Activated T-helper 17 cell treated with anti-CD3 and anti-CD28 coated beads, Interleukin-2, amount 50 U/mL, for 72 hours (primary cell): ENCODE results near the gene DNASE1L2. TPM values are rescaled to one million over a fixed set of nuclear protein-coding genes. Genes with fewer than 3 reads are reported as not detected.

Experiments
- ATAC-seq: fragments of 150-1000 bp; cut with Tn5 transposase; replicated peaks from 2 replicates; pipeline ENCODE4 v1.10.0; 2021; ENCODE audit warnings: mild to moderate bottlenecking, moderate library complexity
- H3K27ac Mint-ChIP-seq: one replicate; pipeline ENCODE4 v1.8.0; 2022; ENCODE audit warnings: mixed read lengths
- H3K27me3 Mint-ChIP-seq: one replicate; pipeline ENCODE4 v1.8.0; 2022; ENCODE audit warnings: mixed read lengths
- H3K36me3 Mint-ChIP-seq: one replicate; pipeline ENCODE4 v1.8.0; 2022; ENCODE audit warnings: low read depth, mild to moderate bottlenecking, mixed read lengths
- H3K4me1 Mint-ChIP-seq: one replicate; pipeline ENCODE4 v1.8.0; 2022; ENCODE audit warnings: mixed read lengths
- H3K4me3 Mint-ChIP-seq: one replicate; pipeline ENCODE4 v1.8.0; 2022; ENCODE audit warnings: mild to moderate bottlenecking, mixed read lengths
- H3K9me3 Mint-ChIP-seq: one replicate; pipeline ENCODE4 v1.8.0; 2022; ENCODE audit warnings: mixed read lengths
- total RNA-seq, 2 donors: library from RNA; stranded (reverse); gene quantifications; one replicate each; pipeline ENCODE4 v1.2.3, GENCODE V29; 2022

DNASE1L2 gene
- total RNA-seq, 2 donors from 2014 or later: 2.4 to 2.7 TPM

DNA sequence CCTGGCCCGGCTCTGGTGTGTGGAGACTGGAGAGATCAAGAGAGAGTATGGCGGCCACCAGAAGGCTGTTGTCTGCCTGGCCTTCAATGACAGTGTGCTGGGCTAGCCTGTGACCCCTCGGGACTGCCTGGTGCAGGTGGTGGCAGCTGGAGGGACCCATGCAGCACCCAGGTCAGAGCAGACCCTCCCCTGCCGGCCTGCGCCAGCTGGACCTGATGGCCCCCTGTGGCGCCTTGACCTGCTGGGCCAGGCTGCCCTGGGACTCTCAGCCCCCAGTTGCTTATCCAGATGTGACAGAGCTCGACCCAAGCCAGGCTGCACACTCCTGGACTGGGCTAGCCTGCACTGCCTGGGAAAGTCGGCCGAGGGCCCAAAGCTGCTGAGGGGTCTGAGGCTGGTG lies 27.5 kb upstream of the DNASE1L2 start:
- Mint-ChIP-seq H3K4me1 (peaks cover 17% of the 10 kb centered on the region), H3K36me3 (peaks cover 44% of the 10 kb centered on the region), H3K9me3 (no peaks in the 10 kb centered on the region), H3K27me3 (no peaks in the 10 kb centered on the region), H3K27ac (no peak overlapping the region), H3K4me3 (no peak overlapping the region)
- ATAC-seq: no peak

- peaks cover 44% of the 10 kb centered on the region for H3K36me3 Mint-ChIP-seq
- H3K9me3 Mint-ChIP-seq: no peaks in the 10 kb centered on the region
- no peak overlapping the region for H3K27ac Mint-ChIP-seq
- peaks cover 15% of the 10 kb centered on the region for H3K4me1 Mint-ChIP-seq
- ATAC-seq: no peak
- H3K4me3 Mint-ChIP-seq: no peak overlapping the region
- no peaks in the 10 kb centered on the region for H3K27me3 Mint-ChIP-seq
Observed at GRCh38 chr16:2209258-2210008, 26.8 kb upstream of the DNASE1L2 start.

DNA sequence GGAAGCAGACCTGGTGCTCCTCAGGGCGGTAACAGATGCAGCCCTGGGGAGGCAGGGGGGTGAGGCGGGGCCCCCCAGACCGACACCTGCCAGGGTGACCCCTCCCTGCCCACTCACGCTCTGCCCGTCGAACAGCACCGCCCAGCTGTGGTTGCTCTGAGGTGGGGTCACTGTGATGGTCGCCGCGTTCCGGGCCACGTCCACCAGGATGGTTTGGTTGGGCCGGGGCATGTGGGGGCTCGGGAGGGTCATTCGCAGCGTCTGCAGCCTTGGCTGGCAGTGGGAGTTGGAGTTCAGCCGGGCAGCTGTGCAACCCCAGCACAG lies 26.3 kb upstream of the DNASE1L2 start:
- H3K4me1 Mint-ChIP-seq: peaks cover 12% of the 10 kb centered on the region
- H3K36me3 Mint-ChIP-seq: peaks cover 44% of the 10 kb centered on the region
- no peaks in the 10 kb centered on the region for H3K27me3 Mint-ChIP-seq
- no peak overlapping the region for H3K27ac Mint-ChIP-seq
- ATAC-seq: no peak
- H3K4me3 Mint-ChIP-seq: no peak overlapping the region
- H3K9me3 Mint-ChIP-seq: no peaks in the 10 kb centered on the region

DNA sequence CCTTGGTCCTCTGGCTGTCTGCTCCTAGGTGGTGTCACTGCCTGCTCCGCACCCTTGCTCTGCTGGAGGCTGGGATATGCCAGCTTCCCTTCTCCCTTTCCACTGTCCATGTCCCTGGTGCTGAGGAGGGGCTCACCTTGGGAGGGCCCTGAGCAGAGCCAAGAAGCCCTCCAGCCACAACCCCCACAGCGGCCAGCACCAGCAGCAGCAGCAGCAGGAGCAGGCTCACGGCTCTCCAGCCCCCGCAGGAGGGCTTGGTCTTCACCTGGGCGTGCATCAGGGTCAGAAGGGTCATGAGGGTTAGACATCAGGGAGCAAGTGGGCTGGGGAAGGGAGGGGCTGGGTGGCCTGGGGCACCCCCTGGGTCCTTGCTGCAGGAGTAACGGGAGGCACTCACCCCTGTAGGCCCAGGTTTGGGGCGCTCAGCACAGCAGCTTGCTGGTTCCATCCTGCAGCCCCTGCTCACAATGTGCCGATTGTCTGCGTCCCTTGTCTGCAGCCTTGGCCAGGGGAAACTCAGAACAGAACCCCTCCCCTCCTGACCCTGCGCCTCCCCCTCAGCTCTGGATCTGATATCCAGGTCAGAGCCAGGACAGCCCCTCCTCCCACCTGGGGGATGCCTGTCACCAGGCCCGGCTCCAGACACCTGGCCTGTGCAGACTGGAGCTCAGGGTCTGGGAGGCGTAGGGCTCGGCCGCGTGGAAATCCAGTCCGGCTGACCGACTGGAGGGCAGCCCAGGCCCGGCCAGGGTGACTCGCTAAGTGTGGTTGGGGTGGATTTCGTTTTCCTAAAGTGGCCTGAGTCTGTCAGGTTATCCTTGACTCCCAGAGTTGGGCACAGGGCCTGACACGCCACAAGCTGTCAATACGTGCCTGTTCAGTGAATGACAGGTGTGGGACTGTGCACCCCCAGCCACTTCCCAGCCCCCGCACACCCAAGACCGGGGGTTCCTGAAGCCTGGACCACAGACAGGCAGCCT lies 25.6 kb upstream of the DNASE1L2 start, which contains the start of gene BRICD5:
Gene BRICD5 (minus strand): TSS at position 478 of the 980 bp plus-strand sequence. CDS start 30 bp downstream, at position 448.
- H3K27me3 Mint-ChIP-seq: no peaks in the 10 kb centered on the region
- H3K4me3 Mint-ChIP-seq: peak within 1 kb of the TSS; percentile 89
- no peak within 1 kb of the TSS for H3K27ac Mint-ChIP-seq
- peaks cover 12% of the 10 kb centered on the region for H3K4me1 Mint-ChIP-seq
- peaks cover 44% of the 10 kb centered on the region for H3K36me3 Mint-ChIP-seq
- ATAC-seq: no peak
- no peaks in the 10 kb centered on the region for H3K9me3 Mint-ChIP-seq

DNA sequence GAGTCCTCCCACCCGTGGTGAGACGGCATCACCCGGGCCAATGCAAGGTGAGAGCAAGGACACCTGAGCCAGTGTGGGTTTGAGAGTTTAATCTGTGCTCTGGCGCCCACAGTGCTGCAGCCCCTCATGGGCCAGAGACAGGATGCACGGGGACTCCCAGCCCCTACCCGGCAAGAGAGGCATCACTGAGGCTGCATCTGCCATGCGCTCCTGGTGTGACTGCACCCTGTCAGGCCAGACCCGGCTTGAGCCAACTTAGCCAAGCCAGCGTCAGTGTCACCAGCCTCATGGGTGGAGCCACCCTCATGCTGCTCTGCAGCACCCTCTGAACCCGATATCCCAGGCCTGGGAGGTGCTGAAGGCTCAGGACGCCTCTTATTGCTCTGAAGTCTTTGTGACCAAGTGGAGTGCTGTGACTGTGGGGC lies 24.3 kb upstream of the DNASE1L2 start:
- Mint-ChIP-seq H3K36me3 (peaks cover 36% of the 10 kb centered on the region), H3K27ac (no peak overlapping the region), H3K27me3 (no peaks in the 10 kb centered on the region), H3K9me3 (no peaks in the 10 kb centered on the region), H3K4me3 (peak overlapping the region; percentile 89), H3K4me1 (peaks cover 12% of the 10 kb centered on the region)
- no peak for ATAC-seq

DNA sequence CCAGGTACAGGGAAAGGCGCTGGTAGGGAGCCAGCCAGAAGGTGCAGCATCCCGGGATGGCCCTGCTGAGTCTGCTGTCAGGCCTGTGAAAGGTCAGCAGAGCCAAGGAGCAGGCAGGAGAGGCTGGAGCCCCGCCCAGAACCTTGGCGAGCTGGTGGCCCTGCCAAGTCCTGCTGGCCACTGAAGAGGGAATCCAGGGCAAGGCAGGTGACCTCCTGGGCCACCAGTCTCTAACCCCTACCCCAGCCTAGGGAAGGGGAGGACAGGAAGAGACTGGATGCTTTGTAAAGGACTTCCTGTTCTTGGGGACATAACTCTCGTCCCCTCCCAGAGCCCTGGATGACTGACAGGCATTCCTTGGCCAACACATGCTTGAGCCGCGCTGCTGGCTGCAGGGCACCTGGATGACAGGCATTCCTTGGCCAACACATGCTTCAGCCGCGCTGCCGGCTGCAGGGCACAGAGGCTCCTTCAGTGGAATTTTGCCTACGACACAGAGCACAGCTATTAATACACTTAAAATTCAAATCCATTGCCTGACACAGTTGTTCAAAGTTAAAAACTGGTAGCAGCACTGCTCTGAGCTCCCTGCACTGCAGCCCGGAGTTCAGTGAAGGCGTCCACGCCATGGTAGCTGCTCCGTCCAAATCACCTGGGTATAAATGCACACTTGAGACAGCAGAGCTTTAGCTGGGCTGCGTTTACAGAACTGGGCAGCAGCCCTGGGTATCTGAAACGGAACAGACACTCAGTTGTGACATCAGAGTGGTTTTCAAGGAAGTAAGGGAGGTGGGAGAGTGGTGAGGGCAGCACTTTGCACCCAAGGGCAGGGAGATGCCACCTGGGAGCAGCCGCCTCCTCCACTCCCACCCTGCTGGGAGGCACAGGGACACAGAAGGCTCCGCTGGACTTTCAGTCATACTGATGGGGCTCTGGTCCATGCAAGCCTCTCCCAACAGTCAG lies 23.6 kb upstream of the DNASE1L2 start:
- Mint-ChIP-seq H3K9me3 (no peaks in the 10 kb centered on the region), H3K27ac (no peak overlapping the region), H3K4me1 (peaks cover 7% of the 10 kb centered on the region), H3K4me3 (peak overlapping the region; percentile 89), H3K36me3 (peaks cover 30% of the 10 kb centered on the region), H3K27me3 (no peaks in the 10 kb centered on the region)
- no peak for ATAC-seq

DNA sequence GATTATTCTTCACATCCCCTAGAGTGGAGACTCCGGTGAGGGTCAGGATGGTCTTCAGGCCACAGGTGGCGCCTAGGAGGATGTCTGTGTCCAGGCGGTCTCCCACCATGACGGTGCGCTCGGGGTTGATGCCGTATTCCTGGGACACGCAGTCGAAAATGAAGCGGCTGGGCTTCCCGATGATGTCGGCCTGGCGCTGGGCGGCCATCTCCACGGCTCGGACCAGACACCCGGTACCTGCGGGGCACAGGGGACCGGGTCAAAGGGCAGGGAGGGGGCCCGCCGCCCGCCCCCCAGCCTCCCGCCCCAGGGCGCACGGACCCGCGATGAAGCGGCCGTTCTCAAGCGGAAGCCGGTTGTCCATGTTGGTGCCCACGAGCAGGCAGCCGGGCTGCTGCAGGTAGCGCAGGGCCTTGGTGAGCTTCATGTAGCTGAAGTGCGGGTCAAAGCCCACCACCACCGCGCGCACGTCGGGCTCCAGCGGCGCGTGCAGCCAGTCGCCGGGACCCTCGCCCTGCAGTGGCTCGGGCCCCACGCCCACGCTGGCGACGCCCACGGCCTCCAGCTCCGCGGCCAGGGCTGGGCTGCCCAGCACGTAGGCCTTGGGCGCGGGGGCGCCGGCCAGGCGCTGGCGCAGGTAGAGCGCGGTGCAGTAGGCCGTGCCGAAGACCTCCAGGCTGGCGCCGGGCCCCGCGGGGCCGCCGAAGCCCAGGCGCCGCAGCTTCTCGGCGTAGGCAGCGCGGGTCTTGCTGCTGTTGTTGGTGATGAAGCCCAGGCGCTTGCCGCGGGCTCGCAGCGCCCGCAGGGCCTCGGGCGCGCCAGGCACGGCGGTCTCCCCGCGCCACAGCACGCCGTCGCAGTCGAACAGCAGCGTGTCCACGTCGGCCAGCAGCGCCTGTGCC lies 22.2 kb upstream of the DNASE1L2 start:
- Mint-ChIP-seq H3K4me3 (peak overlapping the region; percentile 89), H3K4me1 (peaks cover 6% of the 10 kb centered on the region), H3K27ac (peak overlapping the region; percentile 73), H3K9me3 (no peaks in the 10 kb centered on the region), H3K27me3 (no peaks in the 10 kb centered on the region), H3K36me3 (peaks cover 21% of the 10 kb centered on the region)
- no peak for ATAC-seq

DNA sequence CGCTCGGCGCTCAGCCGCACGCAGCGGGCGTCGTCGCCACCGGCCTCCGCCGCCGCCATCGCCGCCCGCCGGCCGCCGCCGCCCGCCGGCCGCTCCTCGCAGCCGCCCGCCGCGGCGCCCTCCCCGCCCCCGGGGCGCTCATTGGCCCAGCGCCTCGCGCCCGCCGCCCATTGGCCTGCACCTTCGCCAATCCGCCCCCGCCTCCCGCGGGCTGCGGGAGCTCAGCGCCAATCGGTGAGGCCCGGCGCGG lies 21.6 kb upstream of the DNASE1L2 start, which contains the start of gene PGP:
Gene PGP (minus strand): TSS at position 122 of the 250 bp plus-strand sequence. CDS start 63 bp downstream, at position 59.
- no peaks in the 10 kb centered on the region for H3K9me3 Mint-ChIP-seq
- peak within 1 kb of the TSS; percentile 89 for H3K4me3 Mint-ChIP-seq
- peaks cover 21% of the 10 kb centered on the region for H3K36me3 Mint-ChIP-seq
- H3K4me1 Mint-ChIP-seq: peaks cover 6% of the 10 kb centered on the region
- no peak for ATAC-seq
- H3K27me3 Mint-ChIP-seq: no peaks in the 10 kb centered on the region
- peak within 1 kb of the TSS; percentile 73 for H3K27ac Mint-ChIP-seq

DNA sequence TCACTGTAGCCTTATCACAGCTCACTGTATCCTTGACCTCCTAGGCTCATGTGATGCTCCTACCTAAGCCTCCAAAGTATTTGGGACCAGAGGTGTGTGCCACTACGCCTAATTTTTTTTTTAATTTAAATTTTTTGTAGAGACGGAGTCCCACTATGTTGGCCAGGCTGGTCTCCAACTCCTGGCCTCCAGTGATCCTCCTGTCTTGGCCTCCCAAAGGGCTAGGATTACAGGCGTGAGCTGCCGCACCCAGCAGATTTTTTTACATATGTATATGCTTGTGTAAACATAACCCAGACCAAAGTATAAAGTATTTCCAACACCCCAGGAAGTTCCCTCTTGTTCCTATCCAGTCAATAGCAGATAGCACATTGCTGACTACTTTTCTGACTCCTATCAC lies 19.9 kb upstream of the DNASE1L2 start:
- Mint-ChIP-seq H3K27ac (no peak overlapping the region), H3K4me1 (peaks cover 6% of the 10 kb centered on the region), H3K27me3 (no peaks in the 10 kb centered on the region), H3K36me3 (peaks cover 21% of the 10 kb centered on the region), H3K9me3 (no peaks in the 10 kb centered on the region), H3K4me3 (peak overlapping the region; percentile 80)
- no peak for ATAC-seq

DNA sequence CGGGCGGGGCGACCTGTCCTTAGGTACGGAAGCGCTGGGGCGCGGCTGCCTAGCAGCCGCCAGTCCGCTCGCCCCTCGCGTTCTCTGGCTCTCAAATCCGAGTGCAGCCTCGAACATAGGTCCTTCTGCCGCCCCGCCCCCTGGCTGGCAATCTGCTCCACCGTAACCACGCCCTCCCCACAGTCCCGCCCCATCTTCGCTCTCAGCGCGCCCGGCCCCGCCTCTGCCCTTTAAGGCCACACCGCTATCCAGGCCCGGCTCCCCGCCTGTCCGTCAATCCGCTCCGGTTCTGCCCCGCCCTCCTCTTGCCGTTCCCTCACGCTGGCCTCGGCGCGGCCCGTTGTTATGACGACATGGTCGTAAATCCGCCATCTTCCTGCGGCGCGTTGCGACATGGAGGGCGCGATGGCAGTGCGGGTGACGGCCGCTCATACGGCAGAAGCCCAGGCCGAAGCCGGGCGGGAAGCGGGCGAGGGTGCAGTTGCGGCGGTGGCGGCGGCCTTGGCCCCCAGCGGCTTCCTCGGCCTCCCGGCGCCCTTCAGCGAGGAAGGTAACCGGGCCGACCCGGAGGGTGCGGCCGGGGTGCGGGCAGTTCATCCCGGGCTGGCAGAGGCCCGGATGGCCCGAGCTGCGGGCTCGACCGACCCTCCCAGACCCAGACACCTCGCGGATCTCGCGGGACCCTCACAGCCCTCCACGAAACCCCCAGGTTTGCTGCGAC lies 12.9 kb upstream of the DNASE1L2 start, which contains the start of gene E4F1:
Gene E4F1 (plus strand): TSS at position 371 of the 721 bp plus-strand sequence. CDS start 23 bp downstream, at position 394.
- peak within 1 kb of the TSS; percentile 80 for H3K4me3 Mint-ChIP-seq
- no peaks in the 10 kb centered on the region for H3K27me3 Mint-ChIP-seq
- H3K36me3 Mint-ChIP-seq: peaks cover 8% of the 10 kb centered on the region
- H3K4me1 Mint-ChIP-seq: no peaks in the 10 kb centered on the region
- no peaks in the 10 kb centered on the region for H3K9me3 Mint-ChIP-seq
- peak; percentile 100 for ATAC-seq
- H3K27ac Mint-ChIP-seq: peak within 1 kb of the TSS; percentile 78

- peak; percentile 10 for ATAC-seq
- no peaks in the 10 kb centered on the region for H3K4me1 Mint-ChIP-seq
Observed at GRCh38 chr16:2223942-2224486, 12.2 kb upstream of the DNASE1L2 start.

GRCh38 chr16:2226245-2226793 lies 9.9 kb upstream of the DNASE1L2 start:
- Mint-ChIP-seq H3K27me3 (no peaks in the 10 kb centered on the region), H3K4me1 (no peaks in the 10 kb centered on the region), H3K36me3 (peaks cover 20% of the 10 kb centered on the region), H3K27ac (no peak overlapping the region), H3K4me3 (no peak overlapping the region), H3K9me3 (no peaks in the 10 kb centered on the region)
- ATAC-seq: no peak

More at GRCh38 chr16:2223942-2224486, 12.2 kb upstream of the DNASE1L2 start:
- H3K9me3 Mint-ChIP-seq: no peaks in the 10 kb centered on the region
- H3K27me3 Mint-ChIP-seq: no peaks in the 10 kb centered on the region
- peaks cover 8% of the 10 kb centered on the region for H3K36me3 Mint-ChIP-seq
- H3K4me3 Mint-ChIP-seq: peak overlapping the region; percentile 80
- H3K27ac Mint-ChIP-seq: peak overlapping the region; percentile 78
